Activated CD4-positive, alpha-beta memory T cell treated with anti-CD3 and anti-CD28 coated beads, Interleukin-2, amount 10 ng/mL, durations not matched to agents 7 days and 5 days (primary cell): ENCODE data around the gene TRIM41. TPM values are rescaled to one million over a fixed set of nuclear protein-coding genes. Genes with fewer than 3 reads are reported as not detected.

ENCODE experiments used
- CTCF ChIA-PET: fragments of 350-600 bp; sonication (Branson Sonifier 250); formaldehyde crosslinking; loops from one replicate; lab custom pipeline; 2021; ENCODE audit warnings: antibody characterized with exemption, inconsistent platforms; lab: Charles Lee
- POLR2A ChIA-PET: fragments of 350-600 bp; sonication (Branson Sonifier 250); formaldehyde crosslinking; loops from one replicate; lab custom pipeline; 2021; ENCODE audit warnings: antibody characterized with exemption; lab: Charles Lee
- DNase-seq: peaks from one replicate; pipeline ENCODE4 v3.0.0-alpha.2; 2020
- H3K27ac Mint-ChIP-seq: one replicate; pipeline ENCODE4 v1.8.0; 2021; ENCODE audit warnings: mild to moderate bottlenecking, mixed read lengths
- H3K27me3 Mint-ChIP-seq: one replicate; pipeline ENCODE4 v1.8.0; 2021; ENCODE audit warnings: mixed read lengths
- H3K36me3 Mint-ChIP-seq: one replicate; pipeline ENCODE4 v1.8.0; 2021; ENCODE audit warnings: low read depth, mixed read lengths
- H3K4me1 Mint-ChIP-seq: one replicate; pipeline ENCODE4 v1.8.0; 2021; ENCODE audit warnings: mixed read lengths
- H3K4me3 Mint-ChIP-seq: one replicate; pipeline ENCODE4 v1.8.0; 2021; ENCODE audit warnings: mild to moderate bottlenecking, mixed read lengths
- H3K9me3 Mint-ChIP-seq: one replicate; pipeline ENCODE4 v1.8.0; 2021; ENCODE audit warnings: mixed read lengths
- total RNA-seq, 2 experiments: library from RNA; stranded (reverse); gene quantifications; one replicate each; pipeline ENCODE4 v1.2.3, GENCODE V29; 2021

TRIM41 gene
- total RNA-seq, 2 experiments from 2014 or later, result 42.4 to 43.7 TPM

DNA sequence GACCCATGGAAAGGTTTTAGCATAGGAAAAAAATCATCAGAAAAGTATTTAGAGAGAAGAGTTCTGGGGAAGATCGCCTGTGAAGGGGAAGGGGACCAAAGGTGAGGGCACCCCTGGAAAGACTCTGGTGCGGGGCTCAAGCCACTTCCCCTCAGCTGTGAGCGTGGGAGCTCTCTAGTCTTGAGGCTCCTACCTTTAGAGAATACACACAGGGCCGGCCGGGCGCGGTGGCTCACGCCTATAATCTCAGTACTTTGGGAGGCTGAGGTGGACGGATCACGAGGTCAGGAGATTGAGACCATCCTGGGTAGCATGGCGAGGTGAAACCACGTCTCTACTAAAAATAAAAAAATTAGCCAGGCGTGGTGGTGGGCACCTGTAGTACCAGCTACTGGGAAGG lies 6.9 kb downstream of the TRIM41 start:
- Mint-ChIP-seq H3K27ac (no peak overlapping the region), H3K27me3 (no peaks in the 10 kb centered on the region), H3K9me3 (no peaks in the 10 kb centered on the region), H3K36me3 (peaks cover 52% of the 10 kb centered on the region), H3K4me1 (peaks cover 29% of the 10 kb centered on the region), H3K4me3 (no peak overlapping the region)
- ChIA-PET CTCF (no interaction called here), POLR2A (interaction anchor here (1.0 to 31.8 kb wide), 3 partner anchors 19 to 41 kb away, joined by 5 to 1091 read pairs (median 5); partner anchors contain the start of genes RACK1 and TRIM52)
- DNase-seq, result no peak

GRCh38 chr5:181230551-181230950 lies 7.5 kb downstream of the TRIM41 start:
- H3K4me1 Mint-ChIP-seq, result peaks cover 26% of the 10 kb centered on the region
- CTCF ChIA-PET, result no interaction called here
- no peak overlapping the region for H3K27ac Mint-ChIP-seq
- H3K9me3 Mint-ChIP-seq, result no peaks in the 10 kb centered on the region
- POLR2A ChIA-PET, result interaction anchor here (1.2 to 31.8 kb wide), 3 partner anchors 8 to 40 kb away, joined by 4 to 1091 read pairs (median 5); partner anchors contain the start of genes RACK1, TRIM41 and TRIM52
- no peaks in the 10 kb centered on the region for H3K27me3 Mint-ChIP-seq
- no peak overlapping the region for H3K4me3 Mint-ChIP-seq
- peaks cover 56% of the 10 kb centered on the region for H3K36me3 Mint-ChIP-seq
- no peak for DNase-seq

GRCh38 chr5:181231432-181231831 lies 8.4 kb downstream of the TRIM41 start:
- Mint-ChIP-seq H3K4me3 (no peak overlapping the region), H3K4me1 (peaks cover 24% of the 10 kb centered on the region), H3K9me3 (no peaks in the 10 kb centered on the region), H3K36me3 (peaks cover 61% of the 10 kb centered on the region), H3K27ac (no peak overlapping the region), H3K27me3 (no peaks in the 10 kb centered on the region)
- no peak for DNase-seq
- ChIA-PET POLR2A (interaction anchor here (1.2 to 31.8 kb wide), 2 partner anchors 9 to 17 kb away, joined by 4 to 1091 read pairs; partner anchors contain the start of genes RACK1, TRIM41 and TRIM52), CTCF (no interaction called here)

DNA sequence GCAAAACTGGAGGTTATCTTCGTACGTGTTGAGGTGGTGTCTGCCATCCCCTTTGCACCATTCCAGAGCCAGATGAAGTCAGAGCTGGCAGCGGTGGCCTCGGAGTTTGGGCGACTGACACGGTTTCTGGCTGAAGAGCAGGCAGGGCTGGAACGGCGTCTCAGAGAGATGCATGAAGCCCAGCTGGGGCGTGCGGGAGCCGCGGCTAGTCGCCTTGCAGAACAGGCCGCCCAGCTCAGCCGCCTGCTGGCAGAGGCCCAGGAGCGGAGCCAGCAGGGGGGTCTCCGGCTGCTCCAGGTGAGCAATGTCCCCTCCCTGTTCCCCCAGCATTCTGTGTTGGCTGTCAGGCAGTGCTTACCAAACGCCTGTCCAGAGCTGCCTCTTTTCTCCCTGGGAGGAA lies 9.5 kb downstream of the TRIM41 start:
- Mint-ChIP-seq H3K36me3 (peaks cover 71% of the 10 kb centered on the region), H3K4me3 (no peak overlapping the region), H3K27me3 (no peaks in the 10 kb centered on the region), H3K9me3 (no peaks in the 10 kb centered on the region), H3K4me1 (peaks cover 28% of the 10 kb centered on the region), H3K27ac (peak overlapping the region; percentile 26)
- ChIA-PET POLR2A (interaction anchor here (0.9 to 31.8 kb wide), 2 partner anchors 8 to 16 kb away, joined by 3 to 1091 read pairs; partner anchors contain the start of genes RACK1 and TRIM52), CTCF (no interaction called here)
- no peak for DNase-seq

DNA sequence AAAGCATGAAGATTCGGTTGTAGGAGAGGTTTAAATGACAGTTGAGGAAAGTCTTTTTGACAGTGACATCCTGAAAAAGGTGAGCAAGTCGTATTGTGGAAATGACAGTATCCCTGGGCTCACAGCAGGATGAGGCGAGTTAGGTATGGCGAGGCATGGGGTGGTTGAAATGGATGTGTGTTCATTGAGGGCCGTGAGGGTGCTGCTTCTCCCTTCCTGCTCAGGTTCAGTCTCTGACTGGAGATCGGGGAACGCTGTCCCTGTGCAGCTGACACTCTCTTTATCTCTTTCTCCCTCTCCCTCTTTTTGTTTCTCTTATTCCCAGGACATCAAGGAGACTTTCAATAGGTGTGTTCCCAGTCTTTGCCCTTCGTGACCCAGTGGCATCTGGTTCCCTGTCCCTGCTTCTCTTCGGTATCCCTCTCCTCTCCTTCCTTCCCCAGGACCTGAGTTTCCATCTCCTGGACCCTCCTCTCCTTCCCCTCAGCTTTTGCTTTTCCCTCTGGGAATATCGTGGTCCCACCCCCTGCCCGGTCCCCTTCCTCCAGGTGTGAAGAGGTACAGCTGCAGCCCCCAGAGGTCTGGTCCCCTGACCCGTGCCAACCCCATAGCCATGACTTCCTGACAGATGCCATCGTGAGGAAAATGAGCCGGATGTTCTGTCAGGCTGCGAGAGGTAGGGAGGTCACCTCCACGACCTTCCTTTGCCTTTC lies 10.2 kb downstream of the TRIM41 start:
- Mint-ChIP-seq H3K36me3 (peaks cover 77% of the 10 kb centered on the region), H3K9me3 (no peaks in the 10 kb centered on the region), H3K4me3 (no peak overlapping the region), H3K27me3 (no peaks in the 10 kb centered on the region), H3K27ac (peak overlapping the region; percentile 42), H3K4me1 (peaks cover 35% of the 10 kb centered on the region)
- POLR2A ChIA-PET, result interaction anchor here (0.9 to 31.8 kb wide), 3 partner anchors 4 to 16 kb away, joined by 3 to 1091 read pairs (median 1091); partner anchors contain the start of genes RACK1, TRIM41 and TRIM52
- CTCF ChIA-PET, result no interaction called here
- no peak for DNase-seq

DNA sequence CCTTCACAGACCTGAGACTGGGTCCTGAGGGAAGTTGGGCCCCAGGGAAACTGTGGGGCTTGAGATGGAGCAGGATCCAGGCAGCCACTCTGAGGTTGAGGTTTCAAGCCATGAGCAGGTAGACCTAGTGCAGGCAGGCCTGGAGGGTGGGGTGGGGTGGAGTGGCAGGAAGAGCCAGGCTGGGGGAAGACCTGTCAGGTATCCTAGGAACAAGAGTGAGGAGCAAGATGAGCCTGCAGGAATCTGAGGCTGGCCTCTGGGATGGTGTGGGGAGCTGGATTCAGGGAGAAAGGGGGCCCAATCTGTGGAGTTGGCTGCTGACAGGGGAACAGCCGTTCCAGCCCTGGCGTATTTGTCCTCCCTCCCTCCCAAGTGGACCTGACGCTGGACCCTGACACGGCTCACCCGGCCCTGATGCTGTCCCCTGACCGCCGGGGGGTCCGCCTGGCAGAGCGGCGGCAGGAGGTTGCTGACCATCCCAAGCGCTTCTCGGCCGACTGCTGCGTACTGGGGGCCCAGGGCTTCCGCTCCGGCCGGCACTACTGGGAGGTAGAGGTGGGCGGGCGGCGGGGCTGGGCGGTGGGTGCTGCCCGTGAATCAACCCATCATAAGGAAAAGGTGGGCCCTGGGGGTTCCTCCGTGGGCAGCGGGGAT lies 10.8 kb downstream of the TRIM41 start:
- Mint-ChIP-seq H3K4me1 (peaks cover 40% of the 10 kb centered on the region), H3K27me3 (no peaks in the 10 kb centered on the region), H3K36me3 (peaks cover 84% of the 10 kb centered on the region), H3K27ac (no peak overlapping the region), H3K9me3 (no peaks in the 10 kb centered on the region), H3K4me3 (no peak overlapping the region)
- CTCF ChIA-PET, result no interaction called here
- DNase-seq, result no peak
- POLR2A ChIA-PET, result interaction anchor here (30.9 to 31.8 kb wide), 2 partner anchors 3 to 15 kb away, joined by 1091 read pairs; partner anchors contain the start of genes RACK1, TRIM41 and TRIM52

DNA sequence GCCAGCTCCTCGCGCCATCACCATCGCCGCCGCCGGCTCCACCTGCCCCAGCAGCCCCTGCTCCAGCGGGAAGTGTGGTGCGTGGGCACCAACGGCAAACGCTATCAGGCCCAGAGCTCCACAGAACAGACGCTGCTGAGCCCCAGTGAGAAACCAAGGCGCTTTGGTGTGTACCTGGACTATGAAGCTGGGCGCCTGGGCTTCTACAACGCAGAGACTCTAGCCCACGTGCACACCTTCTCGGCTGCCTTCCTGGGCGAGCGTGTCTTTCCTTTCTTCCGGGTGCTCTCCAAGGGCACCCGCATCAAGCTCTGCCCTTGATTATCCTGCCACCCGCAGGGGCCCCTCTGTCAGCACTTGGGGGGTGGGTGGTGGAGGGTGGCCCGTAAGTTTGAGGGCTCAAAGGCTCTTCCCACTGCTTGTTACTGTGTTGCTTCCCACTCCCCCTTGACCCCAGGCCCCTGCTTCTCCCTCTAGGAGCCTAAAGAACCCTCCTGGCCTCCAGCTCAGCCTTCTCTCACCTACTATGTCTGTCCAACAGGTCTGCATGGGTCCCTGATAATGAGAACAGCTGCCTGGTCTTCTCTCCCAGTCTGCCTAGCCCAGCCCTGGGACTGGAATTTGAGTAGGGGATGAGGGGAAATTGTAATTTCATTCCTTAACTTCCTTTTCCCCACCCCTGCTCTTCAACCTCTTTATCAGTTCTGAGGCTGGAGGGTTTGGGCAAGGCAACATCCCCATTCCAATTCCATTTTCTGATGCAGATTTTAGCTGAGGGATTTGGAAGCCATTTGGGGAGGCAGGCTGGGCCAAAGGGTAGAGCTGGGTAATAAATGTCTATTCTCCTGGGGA lies 11.6 kb downstream of the TRIM41 start:
- Mint-ChIP-seq H3K27ac (peak overlapping the region; percentile 2), H3K27me3 (no peaks in the 10 kb centered on the region)
- CTCF ChIA-PET, result no interaction called here

GRCh38 chr5:181235323-181235688 lies 12.2 kb downstream of the TRIM41 start:
- ChIA-PET POLR2A (interaction anchor here (1.1 to 31.8 kb wide), 5 partner anchors 2 to 51 kb away, joined by 4 to 1091 read pairs (median 6); partner anchors contain the start of genes RACK1, TRIM41 and TRIM52), CTCF (no interaction called here)
- DNase-seq, result no peak
- peaks cover 86% of the 10 kb centered on the region for H3K36me3 Mint-ChIP-seq
- H3K9me3 Mint-ChIP-seq, result no peaks in the 10 kb centered on the region
- no peaks in the 10 kb centered on the region for H3K27me3 Mint-ChIP-seq
- peak overlapping the region; percentile 52 for H3K27ac Mint-ChIP-seq
- H3K4me1 Mint-ChIP-seq, result peaks cover 43% of the 10 kb centered on the region
- H3K4me3 Mint-ChIP-seq, result no peak overlapping the region

More for the DNA sequence above, 11.6 kb downstream of the TRIM41 start:
- Mint-ChIP-seq H3K9me3 (no peaks in the 10 kb centered on the region), H3K4me3 (no peak overlapping the region), H3K36me3 (peaks cover 84% of the 10 kb centered on the region), H3K4me1 (peaks cover 40% of the 10 kb centered on the region)
- POLR2A ChIA-PET, result interaction anchor here (1.1 to 31.8 kb wide), 5 partner anchors 3 to 50 kb away, joined by 4 to 1091 read pairs (median 6); partner anchors contain the start of genes RACK1, TRIM41 and TRIM52
- DNase-seq, result no peak

DNA sequence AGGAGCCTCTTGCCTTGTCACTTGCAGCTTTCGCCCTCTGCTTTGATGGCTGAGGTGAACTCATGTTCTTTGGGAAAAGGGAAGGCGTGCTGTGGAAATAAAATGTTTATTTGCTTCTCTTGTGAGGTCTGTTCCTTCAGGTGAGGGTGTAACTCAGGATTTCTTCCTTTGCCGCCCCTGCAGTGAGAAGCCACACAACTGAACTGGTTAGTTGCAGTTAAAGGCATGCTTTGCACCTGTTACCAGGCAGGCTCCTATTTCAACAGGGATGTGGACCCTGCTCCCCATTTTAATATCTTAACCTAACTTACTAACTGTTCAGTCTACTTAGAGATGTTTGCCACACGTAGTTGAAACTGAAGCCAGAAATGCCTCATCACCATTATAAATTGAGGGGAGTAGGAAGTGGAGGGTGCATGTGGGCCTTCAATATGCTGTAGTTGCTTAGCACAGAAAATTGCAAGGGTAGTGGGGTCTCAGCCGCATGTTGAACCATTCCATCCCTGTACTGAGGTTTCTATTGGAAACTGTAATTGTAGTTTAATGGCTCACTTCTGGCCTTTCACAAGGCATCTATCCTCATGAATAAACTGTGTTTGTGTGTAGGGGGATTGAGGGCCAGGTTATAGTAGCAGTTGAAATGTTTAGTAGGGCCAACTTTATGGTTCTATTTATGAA lies 12.7 kb downstream of the TRIM41 start:
- DNase-seq, result no peak
- H3K27me3 Mint-ChIP-seq, result no peaks in the 10 kb centered on the region
- H3K4me1 Mint-ChIP-seq, result peaks cover 44% of the 10 kb centered on the region
- ChIA-PET CTCF (no interaction called here), POLR2A (interaction anchor here (1.1 to 31.8 kb wide), 5 partner anchors 1 to 51 kb away, joined by 4 to 1091 read pairs (median 6); partner anchors contain the start of genes RACK1, TRIM41 and TRIM52)
- H3K9me3 Mint-ChIP-seq, result no peaks in the 10 kb centered on the region
- H3K4me3 Mint-ChIP-seq, result no peak overlapping the region
- peak overlapping the region; percentile 52 for H3K27ac Mint-ChIP-seq
- peaks cover 90% of the 10 kb centered on the region for H3K36me3 Mint-ChIP-seq

- POLR2A ChIA-PET, result interaction anchor here (2.1 to 31.8 kb wide), 3 partner anchors 1 to 22 kb away, joined by 5 to 1091 read pairs (median 1091); partner anchors contain the start of genes RACK1, TRIM41 and TRIM52
- peak overlapping the region; percentile 24 for H3K27ac Mint-ChIP-seq
- H3K27me3 Mint-ChIP-seq, result no peaks in the 10 kb centered on the region
- no peaks in the 10 kb centered on the region for H3K9me3 Mint-ChIP-seq
- H3K36me3 Mint-ChIP-seq, result peaks cover 91% of the 10 kb centered on the region
- CTCF ChIA-PET, result no interaction called here
- H3K4me1 Mint-ChIP-seq, result peaks cover 51% of the 10 kb centered on the region
- no peak for DNase-seq
- H3K4me3 Mint-ChIP-seq, result no peak overlapping the region
Measured at GRCh38 chr5:181236471-181236870, 13.4 kb downstream of the TRIM41 start.

- H3K27ac Mint-ChIP-seq, result no peak overlapping the region
- H3K4me3 Mint-ChIP-seq, result no peak overlapping the region
Measured at GRCh38 chr5:181236954-181237641, 14.0 kb downstream of the TRIM41 start.

More at GRCh38 chr5:181236954-181237641, 14.0 kb downstream of the TRIM41 start:
- POLR2A ChIA-PET, result interaction anchor here (30.9 to 31.8 kb wide), 2 partner anchors 0 to 12 kb away, joined by 1091 read pairs; partner anchors contain the start of genes RACK1, TRIM41 and TRIM52
- no peak for DNase-seq
- Mint-ChIP-seq H3K27me3 (no peaks in the 10 kb centered on the region), H3K36me3 (peaks cover 91% of the 10 kb centered on the region), H3K9me3 (no peaks in the 10 kb centered on the region), H3K4me1 (peaks cover 57% of the 10 kb centered on the region)
- CTCF ChIA-PET, result no interaction called here
